Upper lobe of left lung (tissue), 6 donors: Measurements from ENCODE around the gene TCEA2. TPM values are rescaled to one million over a fixed set of nuclear protein-coding genes. Genes with fewer than 3 reads are reported as not detected.
A peak's percentile ranks its signal among the peaks of the same experiment; 100 is the strongest.

Experiments used
- ATAC-seq, 2 donors: fragments of 200-7000 bp; cut with Tn5 transposase; one replicate each; pipeline ENCODE4 v1.9.1; 2022; ENCODE audit warnings: mild to moderate bottlenecking in 2 of 2, moderate library complexity in 2 of 2; ENCODE audit not compliant: low FRiP score in 2 of 2
- DNase-seq, 2 donors: peaks; one replicate each; pipeline ENCODE4 v3.0.0-alpha.2; 2019 to 2020
- H3K27ac ChIP-seq, 4 donors: fragments of 200-600 bp; sonication (generic); one replicate each; pipeline ENCODE4 v1.5.1; 2016 to 2019
- H3K27me3 ChIP-seq, 4 donors: fragments of 200-600 bp; sonication (generic); one replicate each; pipeline ENCODE4 v1.5.1; 2017 to 2019
- H3K36me3 ChIP-seq, 4 donors: fragments of 200-600 bp; sonication (generic); one replicate each; pipeline ENCODE4 v1.5.1; 2016 to 2019
- H3K4me1 ChIP-seq, 4 donors: fragments of 200-600 bp; sonication (generic); one replicate each; pipeline ENCODE4 v1.5.1; 2018 to 2019
- H3K4me3 ChIP-seq, 4 donors: fragments of 200-600 bp; sonication (generic); one replicate each; pipeline ENCODE4 v1.5.1; 2017 to 2019; ENCODE audit warnings: mild to moderate bottlenecking in 2 of 4, moderate library complexity in 1 of 4
- H3K9me3 ChIP-seq, 4 donors: fragments of 200-600 bp; sonication (generic); one replicate each; pipeline ENCODE4 v1.5.1; 2018 to 2019
- EP300 ChIP-seq, 4 donors: sonication (generic); formaldehyde crosslinking; IDR thresholded peaks; one replicate each; pipeline ENCODE4 v1.5.1; 2017; ENCODE audit warnings: antibody characterized with exemption in 4 of 4, control low read depth in 2 of 4
- POLR2A ChIP-seq, 4 donors: fragments of 450-650 bp; IDR thresholded peaks; one replicate each; pipeline ENCODE4 v1.5.1; 2016 to 2017; ENCODE audit warnings: antibody characterized with exemption in 4 of 4, mild to moderate bottlenecking in 2 of 4
- POLR2AphosphoS5 ChIP-seq, 2 donors: sonication (generic); formaldehyde crosslinking; IDR thresholded peaks; one replicate each; pipeline ENCODE4 v1.5.1; 2017; ENCODE audit warnings: antibody characterized with exemption in 2 of 2
- WGBS, 2 donors: methylation state at CpG; one replicate each; pipeline ENCODE4 v1.1.5; 2017 to 2018; 5-methylcytosine and 5-hydroxymethylcytosine counted together
- small RNA-seq, 4 donors: library from RNA; depleted of rRNA; stranded (forward); fragments of <200 nt; gene quantifications; one replicate each; pipeline ENCODE3, GENCODE V24; 2016
- total RNA-seq, 6 donors: library from RNA; depleted of rRNA in 4 of 6; stranded (reverse); fragments of >200 nt in 4 of 6; gene quantifications; one replicate each; pipeline versions ENCODE4 v1.1.0 to v1.2.1, GENCODE V29; 2016 to 2021
- TF ChIP-seq, protein P1 (sequence below), 6 experiments: fragments of 450-650 bp in 4 of 6; fragments of 200-600 bp in 2 of 6; sonication (generic) in 2 of 6; IDR thresholded peaks; one replicate each; pipeline ENCODE4 v1.5.1; 2016 to 2019; ENCODE audit warnings: antibody characterized with exemption in 6 of 6
- donor health status: DM: no; HTN: no; CAD: no; lungs with moderate emphysema.
- donor health status: DM: no; HTN: yes; CAD: no; lungs with severe emphysema.

The TCEA2 gene
- total RNA-seq, 6 donors from 2014 or later: 21.7 to 56.0 (median 28.4) TPM

DNA sequence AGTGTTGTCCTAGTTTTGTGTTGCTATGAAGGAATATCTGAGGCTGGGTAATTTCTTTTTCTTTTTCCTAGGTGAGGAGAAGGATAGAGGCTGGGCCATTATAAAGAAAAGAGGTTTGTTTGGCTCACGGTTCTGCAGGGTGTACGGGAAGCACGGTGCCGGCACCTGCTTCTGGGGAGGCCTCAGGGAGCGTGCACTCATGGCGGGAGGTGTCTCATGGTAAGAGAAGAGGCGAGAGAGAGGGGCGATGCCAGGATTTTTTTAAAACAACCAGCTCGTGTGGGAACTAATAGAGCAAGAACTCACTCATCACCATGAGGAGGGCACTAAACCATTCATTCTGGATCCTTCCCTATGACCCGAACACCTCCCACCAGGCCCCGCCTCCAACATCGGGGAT, 58.6 kb downstream of the TCEA2 start:
- ATAC-seq: no peak
- no peaks in the 10 kb centered on the region for H3K9me3 ChIP-seq
- whole genome bisulfite sequencing, 2 donors: 81 to 83% methylated on average over 12 of the region's 12 CpGs
- no peaks in the 10 kb centered on the region for H3K27me3 ChIP-seq
- no peak overlapping the region for H3K4me3 ChIP-seq
- H3K4me1 ChIP-seq: peaks cover 0 to 9% (median 4%) of the 10 kb centered on the region in 4 donors
- no peaks in the 10 kb centered on the region for H3K36me3 ChIP-seq
- no peak overlapping the region for H3K27ac ChIP-seq
- TF ChIP-seq EP300 (IDR thresholded peaks at IDR 0.05) (no peak), POLR2AphosphoS5 (IDR thresholded peaks at IDR 0.05) (no peak), POLR2A (IDR thresholded peaks at IDR 0.05) (no peak)
- TF ChIP-seq, protein P1, sequence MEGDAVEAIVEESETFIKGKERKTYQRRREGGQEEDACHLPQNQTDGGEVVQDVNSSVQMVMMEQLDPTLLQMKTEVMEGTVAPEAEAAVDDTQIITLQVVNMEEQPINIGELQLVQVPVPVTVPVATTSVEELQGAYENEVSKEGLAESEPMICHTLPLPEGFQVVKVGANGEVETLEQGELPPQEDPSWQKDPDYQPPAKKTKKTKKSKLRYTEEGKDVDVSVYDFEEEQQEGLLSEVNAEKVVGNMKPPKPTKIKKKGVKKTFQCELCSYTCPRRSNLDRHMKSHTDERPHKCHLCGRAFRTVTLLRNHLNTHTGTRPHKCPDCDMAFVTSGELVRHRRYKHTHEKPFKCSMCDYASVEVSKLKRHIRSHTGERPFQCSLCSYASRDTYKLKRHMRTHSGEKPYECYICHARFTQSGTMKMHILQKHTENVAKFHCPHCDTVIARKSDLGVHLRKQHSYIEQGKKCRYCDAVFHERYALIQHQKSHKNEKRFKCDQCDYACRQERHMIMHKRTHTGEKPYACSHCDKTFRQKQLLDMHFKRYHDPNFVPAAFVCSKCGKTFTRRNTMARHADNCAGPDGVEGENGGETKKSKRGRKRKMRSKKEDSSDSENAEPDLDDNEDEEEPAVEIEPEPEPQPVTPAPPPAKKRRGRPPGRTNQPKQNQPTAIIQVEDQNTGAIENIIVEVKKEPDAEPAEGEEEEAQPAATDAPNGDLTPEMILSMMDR (IDR thresholded peaks at IDR 0.05): no peak
- peak; percentile 14 to 18 for DNase-seq

Small RNA genes lying within 50 kb of the gene (small RNA-seq; reads per million reads assigned to genes)
- gene AL355803.1 (0 reads per million in 4 donors), gene MIR6813 (0 to 0.26 (median 0) reads per million in 4 donors)

Other genes with a start within 250 kb of the TCEA2 start
- gene ZBTB46, start 231.9 kb upstream of the TCEA2 start, total RNA-seq: 10 to 100 TPM in 4 of 6 donors, 1 to 10 TPM in 2; 7.6 to 25.3 (median 11.6) TPM
- gene ABHD16B, start 201.7 kb upstream of the TCEA2 start, total RNA-seq: under 1 TPM in 1 of 6 donors, not detected in 5; 0.23 TPM
- 100 to 1,000 TPM in 1 of 6 donors, 10 to 100 TPM in 5; 64.2 to 103 (median 79.4) TPM for gene TPD52L2, start 197.9 kb upstream of the TCEA2 start, total RNA-seq
- gene DNAJC5, start 168.1 kb upstream of the TCEA2 start, total RNA-seq: 10 to 100 TPM; 44.6 to 66.0 (median 60.7) TPM
- gene UCKL1, start 106.8 kb upstream of the TCEA2 start, total RNA-seq: 100 to 1,000 TPM in 1 of 6 donors, 10 to 100 TPM in 5; 23.0 to 103 (median 37.3) TPM
- gene ZNF512B, start 93.3 kb upstream of the TCEA2 start, total RNA-seq: 10 to 100 TPM; 10.8 to 22.0 (median 16.3) TPM
- 1 to 10 TPM; 2.6 to 7.2 (median 4.7) TPM for gene SAMD10, start 83.6 kb upstream of the TCEA2 start, total RNA-seq
- gene PRPF6, start 82.1 kb upstream of the TCEA2 start, total RNA-seq: 100 to 1,000 TPM in 1 of 6 donors, 10 to 100 TPM in 5; 60.5 to 113 (median 68.0) TPM
- gene C20orf204, start 27.0 kb upstream of the TCEA2 start, total RNA-seq: 1 to 10 TPM in 4 of 6 donors, under 1 TPM in 2; 0.44 to 2.3 (median 1.7) TPM
- gene SOX18, start 13.6 kb upstream of the TCEA2 start, total RNA-seq: 100 to 1,000 TPM in 1 of 6 donors, 10 to 100 TPM in 4, 1 to 10 TPM in 1; 6.3 to 138 (median 37.7) TPM
- gene RGS19, start 16.3 kb downstream of the TCEA2 start, total RNA-seq: 10 to 100 TPM; 21.5 to 70.8 (median 55.6) TPM
- gene OPRL1, start 16.9 kb downstream of the TCEA2 start, total RNA-seq: 1 to 10 TPM; 1.7 to 3.1 (median 2.6) TPM
- gene LKAAEAR1, start 21.2 kb downstream of the TCEA2 start, total RNA-seq: 1 to 10 TPM in 4 of 6 donors, not detected in 2; 1.3 to 7.8 (median 4.9) TPM
- gene NPBWR2, start 44.4 kb downstream of the TCEA2 start, total RNA-seq: not detected
- gene MYT1, start 101.3 kb downstream of the TCEA2 start, total RNA-seq: 1 to 10 TPM in 1 of 6 donors, under 1 TPM in 1, not detected in 4; 0.09 to 3.1 TPM
- gene PCMTD2, start 192.6 kb downstream of the TCEA2 start, total RNA-seq: 10 to 100 TPM; 37.4 to 95.3 (median 44.4) TPM